Ammon's horn (tissue), 1 donor: Measurements from ENCODE around the gene SH3RF2.
"Not testable (repeated sequence)": the region's sequence is repeated elsewhere in the genome, so short reads cannot be mapped to it uniquely, and the experiment has no call there.

ENCODE experiments used
- DNase-seq: peaks from one replicate; pipeline ENCODE4 v3.0.0-alpha.2; 2016; ENCODE audit warnings: low spot score

The SH3RF2 gene

GRCh38 chr5:145951071-145951470 lies 14.7 kb downstream of the SH3RF2 start:
- no peak for DNase-seq

GRCh38 chr5:145953202-145953601 lies 16.8 kb downstream of the SH3RF2 start:
- no peak for DNase-seq

GRCh38 chr5:145954140-145954539 lies 17.8 kb downstream of the SH3RF2 start:
- DNase-seq, result not testable (repeated sequence)

GRCh38 chr5:145957388-145957787 lies 21.0 kb downstream of the SH3RF2 start:
- DNase-seq, result no peak

GRCh38 chr5:145958436-145958835 lies 22.1 kb downstream of the SH3RF2 start:
- no peak for DNase-seq

GRCh38 chr5:145960166-145960565 lies 23.8 kb downstream of the SH3RF2 start:
- no peak for DNase-seq

GRCh38 chr5:145960848-145961600 lies 24.6 kb downstream of the SH3RF2 start:
- no peak for DNase-seq

GRCh38 chr5:145962001-145962400 lies 25.6 kb downstream of the SH3RF2 start:
- DNase-seq, result no peak

- DNase-seq, result not testable (repeated sequence)
Measured at GRCh38 chr5:145964008-145964407, 27.6 kb downstream of the SH3RF2 start.

GRCh38 chr5:145965804-145966203 lies 29.4 kb downstream of the SH3RF2 start:
- no peak for DNase-seq

GRCh38 chr5:145967296-145967695 lies 30.9 kb downstream of the SH3RF2 start:
- no peak for DNase-seq

- DNase-seq, result no peak
Measured at GRCh38 chr5:145968970-145969713, 32.8 kb downstream of the SH3RF2 start.

- DNase-seq, result no peak
Measured at GRCh38 chr5:145969714-145970092, 33.3 kb downstream of the SH3RF2 start.

- DNase-seq, result no peak
Measured at GRCh38 chr5:145971108-145971507, 34.7 kb downstream of the SH3RF2 start.

GRCh38 chr5:145971701-145972100 lies 35.3 kb downstream of the SH3RF2 start:
- no peak for DNase-seq

- no peak for DNase-seq
Measured at GRCh38 chr5:145975001-145975360, 38.6 kb downstream of the SH3RF2 start.

- DNase-seq, result no peak
Measured at GRCh38 chr5:145975361-145976066, 39.1 kb downstream of the SH3RF2 start.

GRCh38 chr5:145976431-145977155 lies 40.2 kb downstream of the SH3RF2 start:
- DNase-seq, result no peak

- no peak for DNase-seq
Measured at GRCh38 chr5:145978171-145978570, 41.8 kb downstream of the SH3RF2 start.

- no peak for DNase-seq
Measured at GRCh38 chr5:145978708-145979107, 42.3 kb downstream of the SH3RF2 start.

- no peak for DNase-seq
Measured at GRCh38 chr5:145979270-145980223, 43.2 kb downstream of the SH3RF2 start.
